Measurements from ENCODE around the gene PIK3C2G.

DNA sequence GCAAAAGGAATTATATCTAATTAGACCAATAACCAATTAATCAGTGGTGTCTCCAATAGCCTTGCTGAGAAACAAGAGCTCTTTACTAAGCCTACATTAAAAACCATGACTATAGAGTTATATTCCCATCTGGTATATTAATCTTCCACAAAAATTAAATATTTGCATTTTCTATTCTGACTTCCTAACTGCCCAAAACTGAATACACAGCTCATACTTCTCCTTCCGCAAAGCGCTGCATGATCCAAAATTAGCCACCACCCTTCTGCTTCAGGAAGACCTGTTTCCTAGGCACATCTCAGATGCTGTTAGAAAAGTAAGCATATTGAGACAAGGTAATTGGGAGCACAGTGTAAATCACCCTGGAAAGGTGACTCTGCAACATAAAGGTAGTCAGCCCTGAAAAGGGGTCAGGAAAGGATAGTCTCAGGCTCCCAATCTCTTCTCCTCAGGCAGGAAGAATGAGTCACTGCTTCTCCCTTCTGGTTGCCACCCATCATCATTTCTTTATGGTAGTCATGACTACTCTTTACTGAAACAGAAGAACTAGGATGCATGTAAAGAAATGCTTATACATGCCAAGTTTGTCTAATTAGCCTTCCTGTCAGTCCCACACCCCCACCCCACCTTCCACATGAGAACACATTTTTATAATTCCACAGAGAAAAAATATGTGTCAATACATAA lies 422.2 kb downstream of the PIK3C2G start:
- TF ChIP-seq, protein P1, sequence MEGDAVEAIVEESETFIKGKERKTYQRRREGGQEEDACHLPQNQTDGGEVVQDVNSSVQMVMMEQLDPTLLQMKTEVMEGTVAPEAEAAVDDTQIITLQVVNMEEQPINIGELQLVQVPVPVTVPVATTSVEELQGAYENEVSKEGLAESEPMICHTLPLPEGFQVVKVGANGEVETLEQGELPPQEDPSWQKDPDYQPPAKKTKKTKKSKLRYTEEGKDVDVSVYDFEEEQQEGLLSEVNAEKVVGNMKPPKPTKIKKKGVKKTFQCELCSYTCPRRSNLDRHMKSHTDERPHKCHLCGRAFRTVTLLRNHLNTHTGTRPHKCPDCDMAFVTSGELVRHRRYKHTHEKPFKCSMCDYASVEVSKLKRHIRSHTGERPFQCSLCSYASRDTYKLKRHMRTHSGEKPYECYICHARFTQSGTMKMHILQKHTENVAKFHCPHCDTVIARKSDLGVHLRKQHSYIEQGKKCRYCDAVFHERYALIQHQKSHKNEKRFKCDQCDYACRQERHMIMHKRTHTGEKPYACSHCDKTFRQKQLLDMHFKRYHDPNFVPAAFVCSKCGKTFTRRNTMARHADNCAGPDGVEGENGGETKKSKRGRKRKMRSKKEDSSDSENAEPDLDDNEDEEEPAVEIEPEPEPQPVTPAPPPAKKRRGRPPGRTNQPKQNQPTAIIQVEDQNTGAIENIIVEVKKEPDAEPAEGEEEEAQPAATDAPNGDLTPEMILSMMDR (optimal IDR thresholded peaks at IDR 0.05 in 1 of 3, IDR thresholded peaks at IDR 0.05 in 1 of 3, conservative IDR thresholded peaks at IDR 0.05 in 1 of 3; ENCODE audit: extremely low read depth in 1 of 3, insufficient read depth in 2 of 3, low read length in 3 of 3), result no peak
- TF ChIP-seq EZH2 (IDR thresholded peaks at IDR 0.05; ENCODE audit: low read length), result no peak

Measured in keratinocyte (primary cell).